Smooth muscle cell (in vitro differentiated cells): ENCODE data around the gene SIRPA. TPM values are rescaled to one million over a fixed set of nuclear protein-coding genes. Genes with fewer than 3 reads are reported as not detected.

Experiments
- DNase-seq: peaks from one replicate; lab custom pipeline; 2025; ENCODE audit not compliant: unreplicated experiment; lab: John Stamatoyannopoulos, UW
- H2AFZ ChIP-seq: fragments of 200-600 bp; sonication (generic); 2 replicates; pipeline ENCODE4 v1.6.0; 2016; ENCODE audit warnings: antibody characterized with exemption, low read depth, mild to moderate bottlenecking
- H3F3A ChIP-seq: fragments of 200-600 bp; sonication (generic); 2 replicates; pipeline ENCODE4 v1.6.0; 2017; ENCODE audit warnings: antibody characterized with exemption, low read depth
- H3K27ac ChIP-seq: fragments of 200-600 bp; sonication (generic); 2 replicates; pipeline ENCODE4 v1.5.1; 2016; ENCODE audit warnings: low read depth, mild to moderate bottlenecking
- H3K27me3 ChIP-seq: fragments of 200-600 bp; sonication (generic); 2 replicates; pipeline ENCODE4 v1.6.1; 2016; ENCODE audit warnings: low read depth, mild to moderate bottlenecking
- H3K36me3 ChIP-seq: fragments of 200-600 bp; sonication (generic); 2 replicates; pipeline ENCODE4 v1.5.1; 2016; ENCODE audit warnings: low read depth
- H3K4me1 ChIP-seq: fragments of 200-600 bp; sonication (generic); 2 replicates; pipeline ENCODE4 v1.5.1; 2016; ENCODE audit warnings: low read depth
- H3K4me2 ChIP-seq: fragments of 200-600 bp; sonication (generic); 2 replicates; pipeline ENCODE4 v1.6.0; 2016; ENCODE audit warnings: mild to moderate bottlenecking
- H3K4me3 ChIP-seq: fragments of 200-600 bp; sonication (generic); 2 replicates; pipeline ENCODE4 v1.5.1; 2016; ENCODE audit warnings: mild to moderate bottlenecking
- H3K79me2 ChIP-seq: fragments of 200-600 bp; sonication (generic); 2 replicates; pipeline ENCODE4 v1.6.0; 2016; ENCODE audit warnings: low read depth, mild to moderate bottlenecking
- H3K9ac ChIP-seq: fragments of 200-600 bp; sonication (generic); 2 replicates; pipeline ENCODE4 v1.6.0; 2016; ENCODE audit warnings: low read depth
- H3K9me3 ChIP-seq: fragments of 200-600 bp; sonication (generic); replicated peaks from 2 replicates; pipeline ENCODE4 v1.5.1; 2016; ENCODE audit warnings: low read depth
- H4K20me1 ChIP-seq: fragments of 200-600 bp; sonication (generic); 2 replicates; pipeline ENCODE4 v1.6.0; 2016; ENCODE audit warnings: low read depth
- WGBS: methylation state at CpG from one replicate; pipeline ENCODE4 v1.1.7; 2016; ENCODE audit warnings: low lambda C conversion rate; 5-methylcytosine and 5-hydroxymethylcytosine counted together
- polyA plus RNA-seq: library from polyadenylated mRNA; unstranded; fragments of >200 nt; fragmentation: Nextera tagmentation; extraction: Ambion mirVana; gene quantifications from 2 replicates; pipeline ENCODE4 v1.2.1, GENCODE V29; 2016
- total RNA-seq: library from RNA; depleted of rRNA; stranded (reverse); fragments of >200 nt; gene quantifications from 2 replicates; pipeline ENCODE4 v1.2.3, GENCODE V29; 2014
- TF ChIP-seq, protein P1 (sequence below): fragments of 200-600 bp; sonication (generic); IDR thresholded peaks from 2 replicates; pipeline ENCODE4 v1.5.1; 2017; ENCODE audit warnings: borderline replicate concordance, mild to moderate bottlenecking, antibody characterized with exemption; ENCODE audit not compliant: insufficient read depth, poor library complexity, severe bottlenecking

Gene SIRPA
- total and polyA plus RNA-seq, 2 experiments from 2014 or later = 8.3 to 14.5 TPM

DNA sequence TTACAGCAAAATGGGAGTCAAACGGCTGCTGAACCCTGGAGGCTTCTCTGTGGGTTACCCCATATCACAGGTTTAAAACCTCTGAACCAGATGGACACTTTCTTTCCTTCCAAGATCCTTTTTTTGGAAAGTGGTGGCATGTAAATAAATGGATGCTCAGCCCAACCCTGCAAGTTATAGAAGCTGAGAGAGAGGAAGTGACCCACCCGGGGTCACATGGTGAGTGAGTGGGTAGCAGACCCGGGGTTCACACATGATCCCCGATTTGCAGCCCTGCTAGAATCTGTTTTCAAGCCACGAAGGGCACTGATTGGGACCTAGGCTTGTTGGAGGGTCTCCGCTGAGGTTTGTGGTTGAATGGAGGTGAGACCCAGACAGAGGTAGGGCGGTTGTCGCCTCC, 32.0 kb downstream of the SIRPA start:
- Histone ChIP-seq H3K79me2 (no peaks in the 10 kb centered on the region), H3K27ac (no peak overlapping the region), H3K4me2 (no peak overlapping the region), H3K9ac (no peak overlapping the region), H3K4me3 (no peak overlapping the region), H2AFZ (no peak overlapping the region), H4K20me1 (no peaks in the 10 kb centered on the region), H3K4me1 (no peaks in the 10 kb centered on the region), H3F3A (no peaks in the 10 kb centered on the region), H3K27me3 (no peaks in the 10 kb centered on the region), H3K9me3 (no peaks in the 10 kb centered on the region), H3K36me3 (no peaks in the 10 kb centered on the region)
- TF ChIP-seq, protein P1, sequence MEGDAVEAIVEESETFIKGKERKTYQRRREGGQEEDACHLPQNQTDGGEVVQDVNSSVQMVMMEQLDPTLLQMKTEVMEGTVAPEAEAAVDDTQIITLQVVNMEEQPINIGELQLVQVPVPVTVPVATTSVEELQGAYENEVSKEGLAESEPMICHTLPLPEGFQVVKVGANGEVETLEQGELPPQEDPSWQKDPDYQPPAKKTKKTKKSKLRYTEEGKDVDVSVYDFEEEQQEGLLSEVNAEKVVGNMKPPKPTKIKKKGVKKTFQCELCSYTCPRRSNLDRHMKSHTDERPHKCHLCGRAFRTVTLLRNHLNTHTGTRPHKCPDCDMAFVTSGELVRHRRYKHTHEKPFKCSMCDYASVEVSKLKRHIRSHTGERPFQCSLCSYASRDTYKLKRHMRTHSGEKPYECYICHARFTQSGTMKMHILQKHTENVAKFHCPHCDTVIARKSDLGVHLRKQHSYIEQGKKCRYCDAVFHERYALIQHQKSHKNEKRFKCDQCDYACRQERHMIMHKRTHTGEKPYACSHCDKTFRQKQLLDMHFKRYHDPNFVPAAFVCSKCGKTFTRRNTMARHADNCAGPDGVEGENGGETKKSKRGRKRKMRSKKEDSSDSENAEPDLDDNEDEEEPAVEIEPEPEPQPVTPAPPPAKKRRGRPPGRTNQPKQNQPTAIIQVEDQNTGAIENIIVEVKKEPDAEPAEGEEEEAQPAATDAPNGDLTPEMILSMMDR = no peak
- no peak for DNase-seq
- WGBS = 88% methylated on average over 8 of the region's 8 CpGs

DNA sequence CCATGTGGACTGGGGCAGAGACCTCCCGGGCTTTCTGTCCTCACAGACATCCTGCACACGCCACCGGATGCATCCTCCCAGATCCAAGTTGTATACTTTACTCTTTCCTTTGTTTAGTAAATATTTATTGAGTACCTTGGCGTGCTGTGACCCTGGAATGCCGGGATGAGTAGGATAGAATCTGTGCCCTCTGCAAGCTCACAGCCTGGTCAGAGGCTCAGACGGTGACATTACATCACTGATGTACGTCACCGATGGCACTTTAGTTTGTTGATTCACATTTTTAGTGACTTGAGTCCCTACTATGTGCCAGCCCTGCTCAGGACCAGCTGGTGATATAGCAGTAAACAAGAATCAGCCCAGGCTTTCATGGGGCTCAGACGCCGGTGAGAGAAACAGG, 32.9 kb downstream of the SIRPA start:
- H3K27ac ChIP-seq = no peak overlapping the region

DNA sequence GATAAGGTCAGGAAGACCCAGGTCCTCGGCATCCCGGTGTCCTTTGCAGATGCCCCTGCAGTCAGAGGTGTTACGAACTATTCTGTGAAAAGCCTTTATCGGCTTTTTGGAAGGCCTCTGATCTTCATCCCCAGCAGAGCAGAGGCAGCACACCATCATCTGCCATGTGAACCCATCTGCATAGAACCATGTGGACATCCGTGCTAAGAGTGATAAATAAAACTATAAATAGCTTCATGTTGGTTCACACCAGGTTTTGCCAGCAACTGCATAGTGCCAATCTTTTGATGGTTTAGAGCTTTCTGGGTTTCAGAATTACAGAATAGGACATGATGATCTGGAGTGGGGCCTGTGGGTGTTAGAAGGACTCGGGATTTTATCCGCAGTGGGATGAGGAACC, 33.6 kb downstream of the SIRPA start:
- H3K4me2 ChIP-seq = no peak overlapping the region
- no peaks in the 10 kb centered on the region for H3F3A ChIP-seq
- no peak overlapping the region for H2AFZ ChIP-seq
- H3K9ac ChIP-seq = no peak overlapping the region
- H3K27ac ChIP-seq = no peak overlapping the region
- no peaks in the 10 kb centered on the region for H3K9me3 ChIP-seq
- TF ChIP-seq, protein P1 = no peak
- DNase-seq = no peak
- WGBS = 90% methylated on average over 7 of the region's 7 CpGs
- H3K4me3 ChIP-seq = no peak overlapping the region
- H4K20me1 ChIP-seq = no peaks in the 10 kb centered on the region
- H3K36me3 ChIP-seq = no peaks in the 10 kb centered on the region
- no peaks in the 10 kb centered on the region for H3K4me1 ChIP-seq
- H3K79me2 ChIP-seq = no peaks in the 10 kb centered on the region
- H3K27me3 ChIP-seq = no peaks in the 10 kb centered on the region

More for the DNA sequence above, 32.9 kb downstream of the SIRPA start:
- Histone ChIP-seq H2AFZ (no peak overlapping the region), H3K9me3 (no peaks in the 10 kb centered on the region), H3F3A (no peaks in the 10 kb centered on the region), H3K4me1 (no peaks in the 10 kb centered on the region), H3K9ac (no peak overlapping the region), H3K27me3 (no peaks in the 10 kb centered on the region), H3K4me2 (no peak overlapping the region), H4K20me1 (no peaks in the 10 kb centered on the region), H3K36me3 (no peaks in the 10 kb centered on the region), H3K4me3 (no peak overlapping the region), H3K79me2 (no peaks in the 10 kb centered on the region)
- DNase-seq = no peak
- TF ChIP-seq, protein P1 = no peak
- 93% methylated on average over 10 of the region's 10 CpGs for WGBS

DNA sequence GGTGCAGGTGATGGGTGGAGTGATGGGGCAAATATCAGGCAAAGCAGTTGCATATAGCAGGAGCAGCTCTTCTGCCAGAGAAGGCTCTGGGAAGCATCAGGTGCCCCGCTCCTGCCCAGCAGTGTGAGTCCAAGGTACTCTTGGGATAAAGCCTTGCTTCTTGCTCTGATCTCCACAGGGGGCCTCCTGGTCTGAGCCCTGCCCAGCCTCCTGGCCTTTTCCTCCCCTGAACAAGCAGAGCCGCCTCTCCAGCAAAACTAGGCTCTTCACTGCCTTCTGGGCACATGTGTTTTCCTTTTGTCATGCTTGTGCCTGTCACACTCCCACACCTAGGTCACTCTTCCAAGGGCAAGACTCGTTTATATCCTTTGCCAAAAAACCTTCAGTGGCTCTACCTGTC, 34.3 kb downstream of the SIRPA start:
- Histone ChIP-seq H3K9ac (no peak overlapping the region), H3K4me3 (no peak overlapping the region), H3K4me1 (no peaks in the 10 kb centered on the region), H4K20me1 (no peaks in the 10 kb centered on the region), H3K27ac (no peak overlapping the region), H3K9me3 (no peaks in the 10 kb centered on the region), H3K27me3 (no peaks in the 10 kb centered on the region), H3F3A (no peaks in the 10 kb centered on the region), H2AFZ (no peak overlapping the region), H3K79me2 (no peaks in the 10 kb centered on the region), H3K36me3 (no peaks in the 10 kb centered on the region), H3K4me2 (no peak overlapping the region)
- 88% methylated on average over 3 of the region's 3 CpGs for WGBS
- TF ChIP-seq, protein P1 = no peak
- no peak for DNase-seq
